MM.1S (cell line): ENCODE results near the gene LRRTM4.

Experiments used
- CTCF ChIP-seq: fragments of 300-600 bp; sonication (generic); IDR thresholded peaks from 2 replicates; pipeline ENCODE4 v1.5.1; 2016; ENCODE audit warnings: antibody characterized with exemption, low read length, mixed read lengths
- EZH2 ChIP-seq: fragments of 300-600 bp; sonication (generic); optimal IDR thresholded peaks from 2 replicates; pipeline ENCODE3; 2017; ENCODE audit warnings: low read depth, mild to moderate bottlenecking, antibody characterized with exemption, low read length, mixed read lengths
- EZH2phosphoT487 ChIP-seq: fragments of 300-600 bp; sonication (generic); IDR thresholded peaks from 2 replicates; pipeline ENCODE4 v1.6.1; 2018; ENCODE audit warnings: antibody characterized with exemption, low read length

GRCh38 chr2:76839826-76840225 is 682.4 kb downstream of the LRRTM4 start:
- TF ChIP-seq CTCF = no peak
- TF ChIP-seq EZH2 = no peak
- TF ChIP-seq EZH2phosphoT487 = no peak
